Cardiac muscle cell (in vitro differentiated cells and primary cell): ENCODE results near the gene RFX3. TPM values are rescaled to one million over a fixed set of nuclear protein-coding genes. Genes with fewer than 3 reads are reported as not detected.

Source experiments
- DNase-seq, 2 donors: peaks; one replicate each; pipeline versions ENCODE4 v3.0.0 to v3.0.0-alpha.2; 2010 to 2017; ENCODE audit warnings: low read depth in 1 of 2, low spot score in 1 of 2
- H3K27ac ChIP-seq: fragments of 200-600 bp; sonication (generic); 2 replicates; pipeline ENCODE4 v1.5.1; 2016
- H3K27me3 ChIP-seq: fragments of 200-600 bp; sonication (generic); 2 replicates; pipeline ENCODE4 v1.6.0; 2016; ENCODE audit warnings: control low read depth
- H3K36me3 ChIP-seq: fragments of 200-600 bp; sonication (generic); 2 replicates; pipeline ENCODE4 v1.5.1; 2016; ENCODE audit warnings: control low read depth
- H3K4me1 ChIP-seq: fragments of 200-600 bp; sonication (generic); 2 replicates; pipeline ENCODE4 v1.8.1; 2017; ENCODE audit warnings: low read depth, mild to moderate bottlenecking, mixed run types
- H3K4me3 ChIP-seq: fragments of 200-600 bp; sonication (generic); 2 replicates; pipeline ENCODE4 v1.5.1; 2016; ENCODE audit warnings: mild to moderate bottlenecking
- H3K9me3 ChIP-seq: fragments of 200-600 bp; sonication (generic); 2 replicates; pipeline ENCODE4 v1.5.1; 2017; ENCODE audit warnings: low read depth, mild to moderate bottlenecking, control low read depth
- CTCF ChIP-seq: IDR thresholded peaks from 2 replicates; pipeline ENCODE4 v1.5.1; 2012; ENCODE audit warnings: low read depth, mild to moderate bottlenecking, low read length
- polyA plus RNA-seq: library from polyadenylated mRNA; unstranded; fragments of >200 nt; fragmentation: Nextera tagmentation; extraction: Ambion mirVana; gene quantifications from 2 replicates; pipeline ENCODE4 v1.2.1, GENCODE V29; 2016
- total RNA-seq: library from RNA; depleted of rRNA; stranded (reverse); fragments of >200 nt; gene quantifications from 2 replicates; pipeline ENCODE4 v1.2.3, GENCODE V29; 2016

The RFX3 gene
- total and polyA plus RNA-seq, 2 experiments from 2014 or later, result 6.3 to 9.9 TPM

DNA sequence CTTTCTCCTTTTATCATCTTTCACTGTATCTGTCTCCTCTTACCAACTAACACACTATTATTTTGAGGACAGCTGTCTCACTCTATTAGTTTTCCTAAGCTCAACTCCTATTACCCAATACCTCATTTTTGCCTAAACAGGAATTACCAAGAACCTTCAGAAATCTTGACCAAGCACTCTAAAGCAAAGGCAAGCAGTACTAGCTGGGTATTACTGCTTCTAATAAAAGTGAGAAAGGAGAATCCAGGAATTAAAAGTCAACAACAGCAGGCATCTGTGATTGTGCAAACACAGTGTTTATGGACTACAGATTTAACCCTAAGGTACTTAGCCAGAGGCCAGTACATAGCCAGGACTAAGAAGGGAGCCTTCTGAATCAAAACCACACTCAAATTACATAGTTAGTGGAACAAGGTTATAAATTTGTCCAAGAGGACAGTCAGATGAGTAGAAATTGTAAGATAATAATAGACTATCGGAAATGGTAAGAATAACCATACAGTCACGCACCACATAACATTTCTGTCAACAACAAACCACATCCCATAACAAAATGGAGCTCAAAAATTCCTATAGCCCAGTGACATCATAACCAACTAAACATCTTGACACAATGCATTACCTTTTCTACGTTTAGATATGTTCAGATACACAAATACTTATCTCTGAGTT is 8.3 kb downstream of the RFX3 start:
- no peak for TF ChIP-seq CTCF
- peaks cover 9% of the 10 kb centered on the region for H3K4me1 ChIP-seq
- DNase-seq, result no peak
- no peaks in the 10 kb centered on the region for H3K36me3 ChIP-seq
- H3K27me3 ChIP-seq, result no peaks in the 10 kb centered on the region
- H3K27ac ChIP-seq, result no peak overlapping the region
- no peaks in the 10 kb centered on the region for H3K9me3 ChIP-seq
- H3K4me3 ChIP-seq, result no peak overlapping the region

GRCh38 chr9:3516667-3517330 is 9.0 kb downstream of the RFX3 start:
- H3K27me3 ChIP-seq, result no peaks in the 10 kb centered on the region
- H3K4me1 ChIP-seq, result peaks cover 9% of the 10 kb centered on the region
- DNase-seq, result no peak
- no peaks in the 10 kb centered on the region for H3K36me3 ChIP-seq
- H3K4me3 ChIP-seq, result no peak overlapping the region
- H3K27ac ChIP-seq, result no peak overlapping the region
- H3K9me3 ChIP-seq, result no peaks in the 10 kb centered on the region
- no peak for TF ChIP-seq CTCF

DNA sequence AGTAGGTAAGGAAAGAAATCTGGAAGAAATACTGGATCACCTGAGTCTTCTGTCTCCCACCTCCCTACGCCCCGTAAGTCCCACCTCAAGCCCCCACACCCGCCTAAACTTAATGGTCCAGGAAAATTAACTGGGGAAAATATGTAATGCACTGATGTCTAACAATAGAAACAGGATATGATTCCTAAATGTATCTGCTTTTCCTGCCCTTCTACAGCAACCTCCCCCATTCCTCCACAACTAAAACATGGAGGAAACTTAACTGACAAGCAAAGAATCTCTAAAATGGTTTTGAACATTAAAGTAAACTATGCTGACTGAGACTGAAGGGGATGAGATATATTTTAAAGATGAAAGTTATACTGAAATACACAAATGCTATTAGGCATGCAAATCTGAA is 10.4 kb downstream of the RFX3 start:
- H3K27me3 ChIP-seq, result no peaks in the 10 kb centered on the region
- no peaks in the 10 kb centered on the region for H3K9me3 ChIP-seq
- H3K4me1 ChIP-seq, result peaks cover 1% of the 10 kb centered on the region
- H3K36me3 ChIP-seq, result no peaks in the 10 kb centered on the region
- no peak for DNase-seq
- no peak for TF ChIP-seq CTCF
- H3K4me3 ChIP-seq, result no peak overlapping the region
- no peak overlapping the region for H3K27ac ChIP-seq

DNA sequence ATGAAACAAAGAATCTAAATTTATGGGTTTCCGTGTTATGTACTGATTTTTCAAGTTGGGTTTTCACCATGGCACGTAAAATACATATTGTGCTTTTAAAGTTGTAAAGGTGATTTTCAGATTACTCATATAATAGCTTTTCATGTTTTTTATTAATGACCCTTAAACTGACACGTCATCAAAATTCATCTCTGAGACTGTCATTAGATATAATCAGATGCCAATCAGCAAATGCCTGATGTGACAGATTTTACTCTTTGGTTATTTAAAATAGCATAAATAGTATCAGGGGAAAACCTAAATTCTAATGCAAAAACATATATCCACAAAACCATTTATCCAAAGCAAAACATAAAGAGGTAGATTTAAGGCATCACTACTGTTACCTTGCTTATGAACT is 11.0 kb downstream of the RFX3 start:
- H3K27me3 ChIP-seq, result no peaks in the 10 kb centered on the region
- no peaks in the 10 kb centered on the region for H3K36me3 ChIP-seq
- H3K27ac ChIP-seq, result no peak overlapping the region
- TF ChIP-seq CTCF, result no peak
- no peaks in the 10 kb centered on the region for H3K4me1 ChIP-seq
- DNase-seq, result no peak
- H3K4me3 ChIP-seq, result no peak overlapping the region
- no peaks in the 10 kb centered on the region for H3K9me3 ChIP-seq

GRCh38 chr9:3513265-3513818 is 12.5 kb downstream of the RFX3 start:
- Histone ChIP-seq H3K27me3 (no peaks in the 10 kb centered on the region), H3K36me3 (no peaks in the 10 kb centered on the region), H3K4me3 (no peak overlapping the region), H3K4me1 (peaks cover 11% of the 10 kb centered on the region), H3K9me3 (no peaks in the 10 kb centered on the region), H3K27ac (no peak overlapping the region)
- no peak for TF ChIP-seq CTCF
- DNase-seq, result no peak
